Thyroid gland (tissue), 4 donors: ENCODE measurements around the gene KRTAP19-6. TPM values are rescaled to one million over a fixed set of nuclear protein-coding genes. Genes with fewer than 3 reads are reported as not detected.

ENCODE experiments used
- DNase-seq, 2 donors: peaks; one replicate each; pipeline ENCODE4 v3.0.0-alpha.2; 2019
- H3K27ac ChIP-seq, 3 donors: fragments of 200-600 bp; sonication (generic); 1 replicate in 2 of 3; 2 replicates in 1 of 3; pipeline ENCODE4 v1.5.1; 2016 to 2019; ENCODE audit warnings: mild to moderate bottlenecking in 1 of 3, moderate library complexity in 1 of 3
- H3K27me3 ChIP-seq: fragments of 200-600 bp; sonication (generic); one replicate; pipeline ENCODE4 v1.5.1; 2019
- H3K36me3 ChIP-seq, 2 donors: fragments of 200-600 bp; sonication (generic); one replicate each; pipeline ENCODE4 v1.5.1; 2016 to 2019
- H3K4me1 ChIP-seq, 2 donors: fragments of 200-600 bp; sonication (generic); one replicate each; pipeline ENCODE4 v1.5.1; 2017 to 2019
- H3K4me3 ChIP-seq, 3 donors: fragments of 200-600 bp; sonication (generic); replicated peaks in 1 of 3; 1 replicate in 2 of 3; 2 replicates in 1 of 3; pipeline ENCODE4 v1.5.1; 2016; ENCODE audit warnings: mild to moderate bottlenecking in 1 of 3
- H3K9me3 ChIP-seq: fragments of 200-600 bp; sonication (generic); one replicate; pipeline ENCODE4 v1.5.1; 2017
- POLR2A ChIP-seq, 2 donors: fragments of 450-650 bp; IDR thresholded peaks; one replicate each; pipeline ENCODE4 v1.6.1; 2017; ENCODE audit warnings: antibody characterized with exemption in 2 of 2, mild to moderate bottlenecking in 2 of 2, moderate library complexity in 1 of 2
- WGBS, 2 donors: methylation state at CpG; one replicate each; pipeline ENCODE4 v1.1.5; 2017; 5-methylcytosine and 5-hydroxymethylcytosine counted together
- intact Hi-C: fragments of 100-400 bp; cut with DNase I; formaldehyde crosslinking; loops from one replicate; pipeline ENCODE4 v1.15.1; 2023
- total RNA-seq, 4 donors: library from RNA; depleted of rRNA; stranded (reverse); fragments of >200 nt; gene quantifications; one replicate each; pipeline ENCODE4 v1.2.3, GENCODE V29; 2016
- TF ChIP-seq, protein P1 (sequence below), 6 experiments: fragments of 200-600 bp in 3 of 6; fragments of 450-650 bp in 3 of 6; sonication (generic) in 3 of 6; IDR thresholded peaks; one replicate each; pipeline ENCODE4 v1.5.1; 2016 to 2019; ENCODE audit warnings: antibody characterized with exemption in 6 of 6, mild to moderate bottlenecking in 2 of 6, inconsistent platforms in 1 of 6, moderate library complexity in 1 of 6

Gene KRTAP19-6
- total RNA-seq, 4 donors from 2014 or later = not detected

DNA sequence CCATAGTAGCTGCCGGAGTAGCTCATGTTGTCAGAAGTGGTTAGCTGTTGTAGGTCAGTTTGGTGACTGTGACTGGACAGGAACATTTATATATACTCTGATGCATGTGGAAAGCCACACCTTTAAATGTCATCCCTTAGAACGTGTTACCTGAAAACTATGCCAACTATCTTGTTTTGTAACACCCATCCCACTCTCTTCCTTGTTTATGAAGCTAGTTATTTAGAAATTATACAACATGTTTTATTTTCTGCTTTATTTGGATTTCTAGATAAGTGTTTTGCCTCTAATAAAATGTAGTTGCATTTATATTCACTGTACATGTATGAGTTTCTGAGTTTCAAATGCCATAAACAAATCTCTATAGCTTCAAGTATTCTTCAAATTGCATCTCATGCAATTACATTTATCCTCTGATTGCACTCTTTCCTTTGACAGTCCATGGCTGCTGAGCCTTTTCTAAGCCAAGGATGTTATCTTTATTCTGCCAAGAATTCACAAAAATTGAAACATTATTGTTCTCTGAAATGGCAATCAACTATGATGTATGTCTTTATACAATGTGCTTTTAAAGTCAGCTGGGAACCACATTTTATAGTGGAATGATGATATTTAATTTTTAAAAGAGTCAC is 19.7 kb upstream of the KRTAP19-6 start, which contains the start of gene KRTAP19-7:
TSS of gene KRTAP19-7 (minus strand) at position 51 of the 632 bp plus-strand sequence. CDS start at position 26, 25 bp downstream.
- TF ChIP-seq, protein P1, sequence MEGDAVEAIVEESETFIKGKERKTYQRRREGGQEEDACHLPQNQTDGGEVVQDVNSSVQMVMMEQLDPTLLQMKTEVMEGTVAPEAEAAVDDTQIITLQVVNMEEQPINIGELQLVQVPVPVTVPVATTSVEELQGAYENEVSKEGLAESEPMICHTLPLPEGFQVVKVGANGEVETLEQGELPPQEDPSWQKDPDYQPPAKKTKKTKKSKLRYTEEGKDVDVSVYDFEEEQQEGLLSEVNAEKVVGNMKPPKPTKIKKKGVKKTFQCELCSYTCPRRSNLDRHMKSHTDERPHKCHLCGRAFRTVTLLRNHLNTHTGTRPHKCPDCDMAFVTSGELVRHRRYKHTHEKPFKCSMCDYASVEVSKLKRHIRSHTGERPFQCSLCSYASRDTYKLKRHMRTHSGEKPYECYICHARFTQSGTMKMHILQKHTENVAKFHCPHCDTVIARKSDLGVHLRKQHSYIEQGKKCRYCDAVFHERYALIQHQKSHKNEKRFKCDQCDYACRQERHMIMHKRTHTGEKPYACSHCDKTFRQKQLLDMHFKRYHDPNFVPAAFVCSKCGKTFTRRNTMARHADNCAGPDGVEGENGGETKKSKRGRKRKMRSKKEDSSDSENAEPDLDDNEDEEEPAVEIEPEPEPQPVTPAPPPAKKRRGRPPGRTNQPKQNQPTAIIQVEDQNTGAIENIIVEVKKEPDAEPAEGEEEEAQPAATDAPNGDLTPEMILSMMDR (IDR thresholded peaks at IDR 0.05) = no peak
- no peak for TF ChIP-seq POLR2A (IDR thresholded peaks at IDR 0.05)
- intact Hi-C loops = no loop called here
- no peak within 1 kb of the TSS for H3K4me3 ChIP-seq

DNA sequence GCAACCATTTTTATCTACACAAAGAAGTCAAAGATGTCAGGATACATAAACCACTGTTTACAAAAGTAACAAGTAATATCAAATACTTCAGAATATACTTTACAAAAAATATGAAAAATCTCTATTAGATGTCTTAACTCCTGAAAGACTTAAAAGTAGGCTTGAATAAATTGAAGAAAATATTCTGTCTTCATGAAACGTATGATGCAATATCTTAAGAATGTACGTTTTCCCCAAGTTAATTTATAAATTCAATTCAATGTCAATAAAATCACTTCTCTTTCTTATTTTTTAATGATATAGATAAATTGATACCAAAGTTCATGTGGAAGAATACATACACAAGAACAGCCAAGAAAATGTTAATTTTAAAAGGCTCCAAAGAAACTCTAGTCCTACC is 13.4 kb upstream of the KRTAP19-6 start:
- 92 to 94% methylated on average over 2 of the region's 2 CpGs for WGBS, 2 donors
- intact Hi-C loops = no loop called here
- TF ChIP-seq, protein P1 (IDR thresholded peaks at IDR 0.05) = no peak
- TF ChIP-seq POLR2A (IDR thresholded peaks at IDR 0.05) = no peak

More for the DNA sequence above, 19.7 kb upstream of the KRTAP19-6 start, which contains the start of gene KRTAP19-7:
- Histone ChIP-seq H3K36me3 (no peaks in the 10 kb centered on the region), H3K4me1 (no peaks in the 10 kb centered on the region), H3K27me3 (no peaks in the 10 kb centered on the region), H3K27ac (no peak within 1 kb of the TSS), H3K9me3 (no peaks in the 10 kb centered on the region)
- 86 to 87% methylated on average over 2 of the region's 2 CpGs for WGBS, 2 donors
- no peak for DNase-seq

DNA sequence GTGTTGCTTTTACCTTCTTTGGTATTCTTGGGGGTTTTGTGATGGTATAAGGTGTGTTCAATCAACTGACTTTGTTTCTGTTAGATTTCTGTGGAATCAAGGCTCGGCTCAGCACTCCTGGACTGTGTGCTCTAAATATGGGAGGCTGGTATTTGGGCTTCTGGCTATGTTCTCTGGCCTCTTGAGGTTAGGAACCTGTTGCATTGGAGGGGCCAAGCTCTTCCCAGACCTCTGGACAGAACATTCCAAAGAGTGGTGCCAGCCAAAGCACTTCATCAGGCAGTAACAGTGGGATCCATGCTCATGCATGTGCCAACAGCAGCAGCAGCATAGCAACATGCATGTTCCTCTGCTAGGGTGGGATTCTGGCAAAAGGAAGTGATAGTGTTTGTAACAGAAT is 11.1 kb upstream of the KRTAP19-6 start:
- intact Hi-C loops = no loop called here
- DNase-seq = no peak
- H3K9me3 ChIP-seq = no peaks in the 10 kb centered on the region
- H3K27me3 ChIP-seq = no peaks in the 10 kb centered on the region
- no peak for TF ChIP-seq POLR2A (IDR thresholded peaks at IDR 0.05)
- TF ChIP-seq, protein P1 (IDR thresholded peaks at IDR 0.05) = no peak
- no peaks in the 10 kb centered on the region for H3K4me1 ChIP-seq
- no peak overlapping the region for H3K4me3 ChIP-seq
- WGBS, 2 donors = 89 to 93% methylated on average over 1 of the region's 1 CpG
- no peaks in the 10 kb centered on the region for H3K36me3 ChIP-seq
- no peak overlapping the region for H3K27ac ChIP-seq

More for the DNA sequence above, 13.4 kb upstream of the KRTAP19-6 start:
- no peaks in the 10 kb centered on the region for H3K4me1 ChIP-seq
- DNase-seq = no peak
- H3K36me3 ChIP-seq = no peaks in the 10 kb centered on the region
- no peak overlapping the region for H3K27ac ChIP-seq
- no peak overlapping the region for H3K4me3 ChIP-seq
- H3K27me3 ChIP-seq = no peaks in the 10 kb centered on the region
- no peaks in the 10 kb centered on the region for H3K9me3 ChIP-seq

DNA sequence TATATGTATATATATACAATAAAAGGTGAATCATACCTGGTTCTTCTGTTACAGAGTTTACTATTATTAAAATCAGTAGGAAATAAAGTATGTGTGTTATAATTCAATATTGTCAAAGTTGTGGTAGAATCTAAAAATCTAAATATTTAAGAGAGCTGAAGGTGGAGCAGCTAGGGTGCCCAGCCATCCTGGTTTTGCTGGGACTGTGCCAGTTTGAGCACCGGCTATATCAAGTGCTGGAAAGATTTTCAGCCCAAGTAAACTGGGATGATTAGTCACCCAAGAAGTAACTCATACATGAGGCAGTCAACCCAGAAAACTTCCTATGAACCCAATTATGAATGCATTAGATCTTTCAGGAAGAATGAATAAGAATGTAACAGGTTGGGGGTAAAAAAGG is 22.8 kb downstream of the KRTAP19-6 start:
- H3K4me1 ChIP-seq = peaks cover 18 to 22% of the 10 kb centered on the region in 2 donors
- no peaks in the 10 kb centered on the region for H3K36me3 ChIP-seq
- WGBS, 2 donors = 28 to 34% methylated on average over 1 of the region's 1 CpG
- no peak overlapping the region for H3K4me3 ChIP-seq
- peak; percentile 86 to 87 for DNase-seq
- no peaks in the 10 kb centered on the region for H3K27me3 ChIP-seq
- no peak for TF ChIP-seq POLR2A (IDR thresholded peaks at IDR 0.05)
- TF ChIP-seq, protein P1 (IDR thresholded peaks at IDR 0.05) = no peak
- intact Hi-C loops = no loop called here
- peak overlapping the region; percentile 28 to 56 (median 48) for H3K27ac ChIP-seq
- no peaks in the 10 kb centered on the region for H3K9me3 ChIP-seq

DNA sequence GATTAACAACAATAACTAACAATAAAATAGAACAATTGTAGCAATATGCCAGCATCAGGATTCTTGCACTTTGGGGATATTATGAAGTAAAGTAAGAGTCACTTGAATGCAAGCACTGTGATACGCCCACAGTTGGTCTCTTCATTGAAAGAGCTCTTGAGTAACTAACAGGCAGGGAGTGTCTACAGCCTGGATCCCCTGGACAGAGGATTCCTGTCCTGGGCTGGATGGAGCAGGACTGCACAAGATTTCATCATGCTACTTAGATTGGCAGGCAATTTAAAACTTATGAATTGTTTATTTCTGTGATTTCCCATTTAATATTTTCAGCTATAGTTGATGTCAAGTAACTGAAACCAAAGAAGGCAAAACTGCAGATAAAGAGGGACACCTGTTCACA is 26.0 kb downstream of the KRTAP19-6 start:
- no peaks in the 10 kb centered on the region for H3K27me3 ChIP-seq
- peak overlapping the region; percentile 35 to 63 (median 43) for H3K27ac ChIP-seq
- peaks cover 18 to 22% of the 10 kb centered on the region in 2 donors for H3K4me1 ChIP-seq
- no peaks in the 10 kb centered on the region for H3K9me3 ChIP-seq
- H3K4me3 ChIP-seq = no peak overlapping the region
- TF ChIP-seq, protein P1 (IDR thresholded peaks at IDR 0.05) = no peak
- DNase-seq = peak; percentile 68 to 73
- no peaks in the 10 kb centered on the region for H3K36me3 ChIP-seq
- WGBS, 2 donors = 33 to 40% methylated on average over 1 of the region's 1 CpG
- intact Hi-C loops = no loop called here
